Fibroblast of skin of abdomen (primary cell): ENCODE measurements around the gene XPA. TPM values are rescaled to one million over a fixed set of nuclear protein-coding genes. Genes with fewer than 3 reads are reported as not detected.
"Not testable (repeated sequence)": the region's sequence is repeated elsewhere in the genome, so short reads cannot be mapped to it uniquely, and the experiment has no call there.

Experiments used
- DNase-seq: peaks from one replicate; pipeline ENCODE4 v3.0.0-alpha.2; 2013
- polyA plus RNA-seq, 2 experiments: library from polyadenylated mRNA; unstranded; fragments of 120-200 nt; gene quantifications; one replicate each; pipeline ENCODE4 v1.2.1, GENCODE V29; 2013; ENCODE audit not compliant: insufficient read length in 2 of 2

The XPA gene
- 12.1 TPM for polyA plus RNA-seq (2013, experiment 1 of 2; ENCODE audit: insufficient read length)
- polyA plus RNA-seq (2013, experiment 2 of 2; ENCODE audit: insufficient read length): 13.1 TPM

GRCh38 chr9:97696803-97697601 lies at the start of gene XPA:
XPA (minus strand) TSS chr9:97697340; CDS start chr9:97697292, 48 bp downstream.
- peak; percentile 94 for DNase-seq

- no peak for DNase-seq
These were observed 47.9 kb upstream of the XPA start for GRCh38 chr9:97744710-97745708.

- DNase-seq: not testable (repeated sequence)
These were observed 46.9 kb upstream of the XPA start for GRCh38 chr9:97744025-97744424.

- DNase-seq: no peak
These were observed 45.4 kb upstream of the XPA start for GRCh38 chr9:97742545-97742944.

- no peak for DNase-seq
These were observed 44.8 kb upstream of the XPA start for GRCh38 chr9:97741947-97742346.

- peak; percentile 47 for DNase-seq
These were observed 44.0 kb upstream of the XPA start for GRCh38 chr9:97740848-97741821.

- no peak for DNase-seq
These were observed 40.3 kb upstream of the XPA start for GRCh38 chr9:97737429-97737828.

GRCh38 chr9:97735070-97735600 lies 38.0 kb upstream of the XPA start:
- DNase-seq: no peak

GRCh38 chr9:97726716-97727115 lies 29.6 kb upstream of the XPA start:
- DNase-seq: no peak

- no peak for DNase-seq
These were observed 26.7 kb upstream of the XPA start for GRCh38 chr9:97723819-97724218.

- DNase-seq: no peak
These were observed 25.2 kb upstream of the XPA start for GRCh38 chr9:97722331-97722730.

- no peak for DNase-seq
These were observed 24.3 kb upstream of the XPA start for GRCh38 chr9:97721396-97721795.

GRCh38 chr9:97717866-97718265 lies 20.7 kb upstream of the XPA start:
- no peak for DNase-seq

GRCh38 chr9:97714435-97714834 lies 17.3 kb upstream of the XPA start:
- DNase-seq: peak; percentile 66

- DNase-seq: no peak
These were observed 14.1 kb upstream of the XPA start for GRCh38 chr9:97711223-97711626.

- DNase-seq: peak; percentile 62
These were observed 13.4 kb upstream of the XPA start for GRCh38 chr9:97710356-97711222.

- DNase-seq: no peak
These were observed 9.1 kb upstream of the XPA start for GRCh38 chr9:97706246-97706645.

GRCh38 chr9:97705354-97705950 lies 8.3 kb upstream of the XPA start:
- DNase-seq: no peak

GRCh38 chr9:97704851-97705250 lies 7.7 kb upstream of the XPA start:
- no peak for DNase-seq

- DNase-seq: no peak
These were observed 7.2 kb upstream of the XPA start for GRCh38 chr9:97704345-97704677.
